Activated naive CD4-positive, alpha-beta T cell treated with anti-CD3 and anti-CD28 coated beads, Interleukin-2, amount 50 U/mL, for 16 hours (primary cell): Measurements from ENCODE around the gene PYDC1.
"Not testable (repeated sequence)": the region's sequence is repeated elsewhere in the genome, so short reads cannot be mapped to it uniquely, and the experiment has no call there.

ENCODE experiments used
- DNase-seq: peaks from one replicate; pipeline ENCODE4 v3.0.0-alpha.2; 2020

PYDC1 gene

DNA sequence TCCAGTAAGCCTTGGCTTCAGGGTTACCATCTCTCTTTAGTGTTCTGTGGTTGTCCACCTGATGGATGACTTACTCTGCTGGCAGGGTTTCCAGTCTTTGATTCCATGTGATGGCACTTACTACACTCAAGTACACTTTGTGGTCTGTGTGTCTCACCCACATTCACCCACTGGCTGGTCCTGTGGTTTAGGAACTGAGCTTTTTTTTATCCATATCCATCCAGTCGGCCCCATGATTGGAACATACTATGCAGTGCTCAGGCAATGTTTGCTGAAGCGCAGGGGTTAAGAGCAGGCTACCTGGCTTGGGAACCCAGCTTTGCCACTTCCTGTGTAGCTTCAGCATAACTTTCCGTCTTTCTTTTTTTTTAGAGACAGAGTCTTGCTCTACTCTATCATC lies 39.8 kb downstream of the PYDC1 start:
- peak; percentile 26 for DNase-seq

GRCh38 chr16:31170048-31170447 lies 46.9 kb downstream of the PYDC1 start:
- not testable (repeated sequence) for DNase-seq

- no peak for DNase-seq
Observed at GRCh38 chr16:31168848-31169247, 48.1 kb downstream of the PYDC1 start.

GRCh38 chr16:31167315-31167714 lies 49.6 kb downstream of the PYDC1 start:
- DNase-seq: no peak
